Thoracic aorta (tissue), 2 donors: ENCODE measurements around the gene CEP250. TPM values are rescaled to one million over a fixed set of nuclear protein-coding genes. Genes with fewer than 3 reads are reported as not detected.
A peak's percentile ranks its signal among the peaks of the same experiment; 100 is the strongest.

Source experiments
- ATAC-seq: fragments of 150-250 bp; one replicate; pipeline ENCODE4 v1.8.0; 2017; ENCODE audit warnings: low read depth; ENCODE audit not compliant: insufficient number of reproducible peaks, low FRiP score
- DNase-seq: peaks from one replicate; pipeline ENCODE4 v3.0.0-alpha.2; 2020; ENCODE audit warnings: low spot score
- H3K27ac ChIP-seq, 2 donors: fragments of 200-600 bp; sonication (generic); 1 replicate in 1 of 2; 2 replicates in 1 of 2; pipeline ENCODE4 v1.5.1; 2016; ENCODE audit warnings: mild to moderate bottlenecking in 2 of 2, moderate library complexity in 2 of 2
- H3K27me3 ChIP-seq: fragments of 200-600 bp; sonication (generic); replicated peaks from 2 replicates; pipeline ENCODE4 v1.6.0; 2016; ENCODE audit warnings: mild to moderate bottlenecking; ENCODE audit not compliant: insufficient read depth
- H3K36me3 ChIP-seq: fragments of 200-600 bp; sonication (generic); one replicate; pipeline ENCODE4 v1.5.1; 2016
- H3K4me1 ChIP-seq, 2 donors: fragments of 200-600 bp; sonication (generic); 1 replicate in 1 of 2; 2 replicates in 1 of 2; pipeline versions ENCODE4 v1.5.1 to v1.6.0; 2016; ENCODE audit warnings: low read depth in 2 of 2, mild to moderate bottlenecking in 1 of 2; ENCODE audit not compliant: control insufficient read depth in 1 of 2
- H3K4me3 ChIP-seq: fragments of 200-600 bp; sonication (generic); 2 replicates; pipeline ENCODE4 v1.5.1; 2016; ENCODE audit warnings: mild to moderate bottlenecking
- H3K9me3 ChIP-seq: fragments of 200-600 bp; sonication (generic); 2 replicates; pipeline ENCODE4 v1.5.1; 2016
- CTCF ChIP-seq: fragments of 200-600 bp; sonication (generic); IDR thresholded peaks from one replicate; pipeline ENCODE4 v1.5.1; 2019; ENCODE audit warnings: antibody characterized with exemption
- total RNA-seq, 2 donors: library from RNA; depleted of rRNA; stranded (reverse); fragments of >200 nt; gene quantifications; one replicate each; pipeline versions ENCODE4 v1.1.0 to v1.2.3, GENCODE V29; 2016

Gene CEP250
- total RNA-seq, 2 donors from 2014 or later = 28.7 to 29.2 TPM

- no peaks in the 10 kb centered on the region for H3K9me3 ChIP-seq
- H3K36me3 ChIP-seq = peaks cover 27% of the 10 kb centered on the region
- H3K4me3 ChIP-seq = peak overlapping the region; percentile 18
- no peak for ATAC-seq
- DNase-seq = no peak
- TF ChIP-seq CTCF = no peak
- H3K27me3 ChIP-seq = no peaks in the 10 kb centered on the region
- H3K27ac ChIP-seq = no peak overlapping the region
- H3K4me1 ChIP-seq = no peaks in the 10 kb centered on the region
These were observed 34.3 kb downstream of the CEP250 start for GRCh38 chr20:35489717-35490116.

GRCh38 chr20:35490736-35491181, 35.4 kb downstream of the CEP250 start:
- Histone ChIP-seq H3K9me3 (no peaks in the 10 kb centered on the region), H3K4me3 (peak overlapping the region; percentile 67), H3K4me1 (no peaks in the 10 kb centered on the region), H3K36me3 (peaks cover 37% of the 10 kb centered on the region), H3K27ac (peak overlapping the region in 1 of 2 donors; percentile 27), H3K27me3 (no peaks in the 10 kb centered on the region)
- ATAC-seq (no peak), DNase-seq (no peak)
- no peak for TF ChIP-seq CTCF

- peaks cover 37% of the 10 kb centered on the region for H3K36me3 ChIP-seq
These were observed 36.4 kb downstream of the CEP250 start for GRCh38 chr20:35491823-35492222.

GRCh38 chr20:35492352-35492751, 37.0 kb downstream of the CEP250 start:
- H3K4me1 ChIP-seq = peaks cover 2 to 9% of the 10 kb centered on the region in 2 donors
- H3K4me3 ChIP-seq = no peak overlapping the region
- TF ChIP-seq CTCF = no peak
- H3K36me3 ChIP-seq = peaks cover 37% of the 10 kb centered on the region
- no peaks in the 10 kb centered on the region for H3K9me3 ChIP-seq
- H3K27ac ChIP-seq = no peak overlapping the region
- ATAC-seq = no peak
- no peak for DNase-seq
- no peaks in the 10 kb centered on the region for H3K27me3 ChIP-seq

More at GRCh38 chr20:35491823-35492222, 36.4 kb downstream of the CEP250 start:
- no peak for ATAC-seq
- no peak for TF ChIP-seq CTCF
- no peaks in the 10 kb centered on the region for H3K9me3 ChIP-seq
- H3K4me3 ChIP-seq = no peak overlapping the region
- H3K27me3 ChIP-seq = no peaks in the 10 kb centered on the region
- no peak overlapping the region for H3K27ac ChIP-seq
- H3K4me1 ChIP-seq = peaks cover 0 to 4% of the 10 kb centered on the region in 2 donors
- no peak for DNase-seq

- H3K27me3 ChIP-seq = no peaks in the 10 kb centered on the region
- H3K9me3 ChIP-seq = no peaks in the 10 kb centered on the region
- peaks cover 36% of the 10 kb centered on the region for H3K36me3 ChIP-seq
- ATAC-seq (no peak), DNase-seq (no peak)
- H3K4me1 ChIP-seq = peaks cover 3 to 18% of the 10 kb centered on the region in 2 donors
- no peak overlapping the region for H3K4me3 ChIP-seq
- peak overlapping the region; percentile 73 to 78 for H3K27ac ChIP-seq
- no peak for TF ChIP-seq CTCF
These were observed 41.1 kb downstream of the CEP250 start for GRCh38 chr20:35496481-35496880.
